ENCODE measurements around the gene AKNA.

Gene AKNA

GRCh38 chr9:114301798-114302565, 85.8 kb downstream of the AKNA start:
- DNase-seq: no peak
- ATAC-seq: no peak

- ATAC-seq (no peak), DNase-seq (no peak)
Measured at GRCh38 chr9:114300846-114301797, 86.7 kb downstream of the AKNA start.

GRCh38 chr9:114300153-114300845, 87.5 kb downstream of the AKNA start:
- DNase-seq: no peak
- no peak for ATAC-seq

- ATAC-seq: no peak
- DNase-seq: no peak
Measured at GRCh38 chr9:114299286-114300152, 88.3 kb downstream of the AKNA start.

GRCh38 chr9:114296338-114296737, 91.4 kb downstream of the AKNA start:
- DNase-seq: no peak
- no peak for ATAC-seq

GRCh38 chr9:114294664-114295063, 93.1 kb downstream of the AKNA start:
- ATAC-seq (no peak), DNase-seq (no peak)

GRCh38 chr9:114291886-114292590, 95.7 kb downstream of the AKNA start:
- no peak for DNase-seq
- ATAC-seq: no peak

GRCh38 chr9:114291064-114291474, 96.7 kb downstream of the AKNA start:
- peak; percentile 79 for DNase-seq
- peak; percentile 40 for ATAC-seq

- DNase-seq (no peak), ATAC-seq (no peak)
Measured at GRCh38 chr9:114290561-114290986, 97.2 kb downstream of the AKNA start.

GRCh38 chr9:114289571-114290481, 98.0 kb downstream of the AKNA start:
- DNase-seq (no peak), ATAC-seq (no peak)

- ATAC-seq (no peak), DNase-seq (no peak)
Measured at GRCh38 chr9:114289106-114289505, 98.7 kb downstream of the AKNA start.

- DNase-seq (no peak), ATAC-seq (no peak)
Measured at GRCh38 chr9:114288193-114289091, 99.3 kb downstream of the AKNA start.

- no peak for DNase-seq
- no peak for ATAC-seq
Measured at GRCh38 chr9:114287763-114288192, 100.0 kb downstream of the AKNA start.

GRCh38 chr9:114287001-114287762, 100.6 kb downstream of the AKNA start:
- ATAC-seq (no peak), DNase-seq (no peak)

- ATAC-seq: no peak
Measured at GRCh38 chr9:114286146-114286679, 101.6 kb downstream of the AKNA start.

GRCh38 chr9:114285166-114285867, 102.5 kb downstream of the AKNA start:
- ATAC-seq (no peak), DNase-seq (no peak)

More at GRCh38 chr9:114286146-114286679, 101.6 kb downstream of the AKNA start:
- no peak for DNase-seq
